ENCODE results near the gene ZDHHC5.

ZDHHC5 gene

GRCh38 chr11:57745206-57745605 is 77.3 kb downstream of the ZDHHC5 start:
- no peak for TF ChIP-seq MAX (IDR thresholded peaks at IDR 0.05; ENCODE audit: low read depth, low read length)
- DNase-seq (ENCODE audit: low read depth): no peak
- H3K4me3 ChIP-seq (ENCODE audit: low read depth, low read length): no peak overlapping the region

DNA sequence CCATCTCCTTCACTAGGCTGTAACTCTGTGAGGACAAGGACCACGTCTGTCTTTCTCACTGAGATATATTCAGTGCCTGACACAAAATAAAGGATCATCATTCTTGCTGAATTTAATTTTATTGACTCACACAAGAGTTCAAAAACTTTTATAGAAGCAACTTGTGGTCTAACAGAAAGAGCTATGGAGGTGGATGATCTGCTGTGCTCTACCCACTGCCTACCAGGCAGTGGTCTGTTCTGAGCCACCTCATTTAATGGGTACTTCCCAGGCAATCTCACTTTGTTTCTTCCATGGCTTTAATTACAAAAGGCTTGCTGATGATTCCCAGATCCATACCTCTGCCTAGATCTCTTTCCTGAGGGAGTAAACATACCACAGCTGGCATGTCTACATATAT is 79.0 kb downstream of the ZDHHC5 start:
- H3K4me3 ChIP-seq (ENCODE audit: low read depth, low read length): no peak overlapping the region
- DNase-seq (ENCODE audit: low read depth): no peak
- TF ChIP-seq POLR2A (IDR thresholded peaks at IDR 0.05; ENCODE audit: extremely low read depth, insufficient read length) (no peak), MAX (IDR thresholded peaks at IDR 0.05; ENCODE audit: low read depth, low read length) (no peak), CTCF (IDR thresholded peaks at IDR 0.05; ENCODE audit: low read depth, low read length) (no peak)
